Dermis microvascular lymphatic vessel endothelial cell (primary cell): ENCODE data around the gene DCC. TPM values are rescaled to one million over a fixed set of nuclear protein-coding genes. Genes with fewer than 3 reads are reported as not detected.

Experiments used
- DNase-seq, 2 donors: peaks; one replicate each; pipeline versions ENCODE4 v3.0.0 to v3.0.0-alpha.2; 2010; ENCODE audit warnings: low read depth in 2 of 2
- total RNA-seq: library from RNA; depleted of rRNA; stranded (reverse); fragments of >200 nt; gene quantifications from 2 replicates; pipeline ENCODE4 v1.2.1, GENCODE V29; 2014

The DCC gene
- total RNA-seq, 1 donor from 2014 or later = not detected

GRCh38 chr18:52902188-52902587 lies 562.2 kb downstream of the DCC start:
- no peak for DNase-seq

GRCh38 chr18:52903857-52904256 lies 563.9 kb downstream of the DCC start:
- no peak for DNase-seq

GRCh38 chr18:52907543-52908308 lies 567.7 kb downstream of the DCC start:
- DNase-seq = no peak

GRCh38 chr18:52914148-52914547 lies 574.2 kb downstream of the DCC start:
- no peak for DNase-seq

GRCh38 chr18:52920665-52921064 lies 580.7 kb downstream of the DCC start:
- no peak for DNase-seq

- DNase-seq = no peak
Measured at GRCh38 chr18:52933356-52933755, 593.4 kb downstream of the DCC start.

GRCh38 chr18:52936931-52937330 lies 596.9 kb downstream of the DCC start:
- DNase-seq = no peak

- no peak for DNase-seq
Measured at GRCh38 chr18:52937840-52938239, 597.8 kb downstream of the DCC start.

GRCh38 chr18:52945552-52945951 lies 605.6 kb downstream of the DCC start:
- DNase-seq = no peak

- DNase-seq = no peak
Measured at GRCh38 chr18:52948868-52949444, 609.0 kb downstream of the DCC start.

- DNase-seq = no peak
Measured at GRCh38 chr18:52950155-52950554, 610.2 kb downstream of the DCC start.

GRCh38 chr18:52953387-52953786 lies 613.4 kb downstream of the DCC start:
- no peak for DNase-seq

- no peak for DNase-seq
Measured at GRCh38 chr18:52963481-52963880, 623.5 kb downstream of the DCC start.

GRCh38 chr18:52970686-52971085 lies 630.7 kb downstream of the DCC start:
- no peak for DNase-seq

GRCh38 chr18:52971097-52971496 lies 631.1 kb downstream of the DCC start:
- no peak for DNase-seq

- no peak for DNase-seq
Measured at GRCh38 chr18:52979892-52980291, 639.9 kb downstream of the DCC start.

- no peak for DNase-seq
Measured at GRCh38 chr18:52991246-52991645, 651.2 kb downstream of the DCC start.

- no peak for DNase-seq
Measured at GRCh38 chr18:52992041-52992440, 652.0 kb downstream of the DCC start.

- no peak for DNase-seq
Measured at GRCh38 chr18:52995875-52996274, 655.9 kb downstream of the DCC start.

GRCh38 chr18:52999633-53000032 lies 659.6 kb downstream of the DCC start:
- DNase-seq = no peak

- no peak for DNase-seq
Measured at GRCh38 chr18:53004798-53005197, 664.8 kb downstream of the DCC start.

- DNase-seq = no peak
Measured at GRCh38 chr18:53018791-53019190, 678.8 kb downstream of the DCC start.

GRCh38 chr18:53025247-53025646 lies 685.2 kb downstream of the DCC start:
- DNase-seq = no peak
